Measurements from ENCODE around the gene WNT10A.

DNA sequence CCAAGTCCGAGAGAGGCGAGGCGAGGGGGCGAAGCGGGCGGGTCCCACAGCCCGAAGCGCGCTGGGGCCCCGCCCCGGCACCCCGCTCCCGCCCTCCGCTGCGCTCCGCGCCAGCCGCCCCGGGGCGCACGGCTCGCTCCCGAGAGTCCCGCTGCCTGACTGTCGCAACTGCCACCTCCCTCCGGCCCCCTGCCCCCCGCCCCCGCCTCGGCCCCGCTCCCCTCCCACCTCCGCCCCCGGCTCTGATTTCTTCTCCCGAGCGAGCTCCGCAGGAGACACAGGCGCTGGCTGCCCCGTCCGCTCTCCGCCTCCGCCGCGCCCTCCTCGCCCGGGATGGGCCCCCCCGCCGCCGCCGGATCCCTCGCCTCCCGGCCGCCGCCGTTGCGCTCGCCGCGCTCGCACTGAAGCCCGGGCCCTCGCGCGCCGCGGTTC is 21.1 kb upstream of the WNT10A start, which contains the start of gene WNT6:
- TF ChIP-seq GATA3 (IDR thresholded peaks at IDR 0.05; ENCODE audit: borderline replicate concordance) = no peak
- TF ChIP-seq, protein P1, sequence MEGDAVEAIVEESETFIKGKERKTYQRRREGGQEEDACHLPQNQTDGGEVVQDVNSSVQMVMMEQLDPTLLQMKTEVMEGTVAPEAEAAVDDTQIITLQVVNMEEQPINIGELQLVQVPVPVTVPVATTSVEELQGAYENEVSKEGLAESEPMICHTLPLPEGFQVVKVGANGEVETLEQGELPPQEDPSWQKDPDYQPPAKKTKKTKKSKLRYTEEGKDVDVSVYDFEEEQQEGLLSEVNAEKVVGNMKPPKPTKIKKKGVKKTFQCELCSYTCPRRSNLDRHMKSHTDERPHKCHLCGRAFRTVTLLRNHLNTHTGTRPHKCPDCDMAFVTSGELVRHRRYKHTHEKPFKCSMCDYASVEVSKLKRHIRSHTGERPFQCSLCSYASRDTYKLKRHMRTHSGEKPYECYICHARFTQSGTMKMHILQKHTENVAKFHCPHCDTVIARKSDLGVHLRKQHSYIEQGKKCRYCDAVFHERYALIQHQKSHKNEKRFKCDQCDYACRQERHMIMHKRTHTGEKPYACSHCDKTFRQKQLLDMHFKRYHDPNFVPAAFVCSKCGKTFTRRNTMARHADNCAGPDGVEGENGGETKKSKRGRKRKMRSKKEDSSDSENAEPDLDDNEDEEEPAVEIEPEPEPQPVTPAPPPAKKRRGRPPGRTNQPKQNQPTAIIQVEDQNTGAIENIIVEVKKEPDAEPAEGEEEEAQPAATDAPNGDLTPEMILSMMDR (IDR thresholded peaks at IDR 0.05) = no peak
- TF ChIP-seq, protein P2, sequence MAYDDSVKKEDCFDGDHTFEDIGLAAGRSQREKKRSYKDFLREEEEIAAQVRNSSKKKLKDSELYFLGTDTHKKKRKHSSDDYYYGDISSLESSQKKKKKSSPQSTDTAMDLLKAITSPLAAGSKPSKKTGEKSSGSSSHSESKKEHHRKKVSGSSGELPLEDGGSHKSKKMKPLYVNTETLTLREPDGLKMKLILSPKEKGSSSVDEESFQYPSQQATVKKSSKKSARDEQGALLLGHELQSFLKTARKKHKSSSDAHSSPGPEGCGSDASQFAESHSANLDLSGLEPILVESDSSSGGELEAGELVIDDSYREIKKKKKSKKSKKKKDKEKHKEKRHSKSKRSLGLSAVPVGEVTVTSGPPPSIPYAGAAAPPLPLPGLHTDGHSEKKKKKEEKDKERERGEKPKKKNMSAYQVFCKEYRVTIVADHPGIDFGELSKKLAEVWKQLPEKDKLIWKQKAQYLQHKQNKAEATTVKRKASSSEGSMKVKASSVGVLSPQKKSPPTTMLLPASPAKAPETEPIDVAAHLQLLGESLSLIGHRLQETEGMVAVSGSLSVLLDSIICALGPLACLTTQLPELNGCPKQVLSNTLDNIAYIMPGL (CRISPR knock-in tag; IDR thresholded peaks at IDR 0.05; ENCODE audit: borderline replicate concordance) = no peak
- TF ChIP-seq, protein P3, sequence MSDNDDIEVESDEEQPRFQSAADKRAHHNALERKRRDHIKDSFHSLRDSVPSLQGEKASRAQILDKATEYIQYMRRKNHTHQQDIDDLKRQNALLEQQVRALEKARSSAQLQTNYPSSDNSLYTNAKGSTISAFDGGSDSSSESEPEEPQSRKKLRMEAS (IDR thresholded peaks at IDR 0.05) = no peak
- no peak for TF ChIP-seq RCOR1 (IDR thresholded peaks at IDR 0.05; ENCODE audit: low read depth, low read length)
- no peak for TF ChIP-seq POLR2A (IDR thresholded peaks at IDR 0.05; ENCODE audit: low read length)
